WTC11 (cell line): Measurements from ENCODE around the gene PGBD5. TPM values are rescaled to one million over a fixed set of nuclear protein-coding genes. Genes with fewer than 3 reads are reported as not detected.
A peak's percentile ranks its signal among the peaks of the same experiment; 100 is the strongest.

Experiments used
- ATAC-seq: fragments of 200-7000 bp; cut with Tn5 transposase; 2 replicates; pipeline ENCODE4 v1.10.0; 2021; ENCODE audit warnings: mild to moderate bottlenecking, moderate library complexity
- CTCF ChIA-PET: fragments of 300-600 bp; sonication (Branson Sonifier 250); formaldehyde crosslinking; loops from one replicate; lab custom pipeline; 2021; ENCODE audit warnings: antibody characterized with exemption; lab: Charles Lee
- POLR2A ChIA-PET: fragments of 350-600 bp; sonication (Branson Sonifier 250); formaldehyde crosslinking; loops from one replicate; lab custom pipeline; 2021; ENCODE audit warnings: antibody characterized with exemption; lab: Charles Lee
- DNase-seq: peaks from one replicate; pipeline ENCODE4 v3.0.0; 2021; ENCODE audit warnings: low spot score
- H3K27ac Mint-ChIP-seq: 2 replicates; pipeline ENCODE4 v1.8.0; 2021; ENCODE audit warnings: mixed read lengths
- H3K27me3 Mint-ChIP-seq: 2 replicates; pipeline ENCODE4 v1.8.0; 2021; ENCODE audit warnings: low read depth, mild to moderate bottlenecking, moderate library complexity, mixed read lengths
- H3K36me3 Mint-ChIP-seq: 2 replicates; pipeline ENCODE4 v1.8.0; 2021; ENCODE audit warnings: mixed read lengths
- H3K4me1 Mint-ChIP-seq: 2 replicates; pipeline ENCODE4 v1.8.0; 2022; ENCODE audit warnings: mixed read lengths
- H3K4me3 Mint-ChIP-seq: 2 replicates; pipeline ENCODE4 v1.8.0; 2021; ENCODE audit warnings: mild to moderate bottlenecking, moderate library complexity, mixed read lengths
- H3K9me3 Mint-ChIP-seq: 2 replicates; pipeline ENCODE4 v1.8.0; 2021; ENCODE audit warnings: mixed read lengths
- AFF4 ChIP-seq: sonication (generic); formaldehyde crosslinking; IDR thresholded peaks from 2 replicates; pipeline ENCODE4 v1.8.1; 2023; ENCODE audit warnings: mild to moderate bottlenecking, missing genetic modification reagents, borderline replicate concordance
- ARID4B ChIP-seq: sonication (generic); formaldehyde crosslinking; IDR thresholded peaks from 2 replicates; pipeline ENCODE4 v1.8.0; 2023; ENCODE audit warnings: missing genetic modification reagents, mild to moderate bottlenecking, borderline replicate concordance
- CBFB ChIP-seq: sonication (generic); formaldehyde crosslinking; IDR thresholded peaks from 2 replicates; pipeline ENCODE4 v1.8.1; 2022; ENCODE audit warnings: mild to moderate bottlenecking, low read depth, missing genetic modification reagents
- CTCF ChIP-seq: fragments of 200-600 bp; IDR thresholded peaks from 2 replicates; pipeline ENCODE4 v1.8.0; 2022; ENCODE audit warnings: antibody characterized with exemption
- E2F1 ChIP-seq: sonication (generic); formaldehyde crosslinking; IDR thresholded peaks from 2 replicates; pipeline ENCODE4 v1.8.0; 2022; ENCODE audit warnings: mild to moderate bottlenecking, missing genetic modification reagents
- ELF4 ChIP-seq: sonication (generic); formaldehyde crosslinking; IDR thresholded peaks from 2 replicates; pipeline ENCODE4 v1.8.1; 2022; ENCODE audit warnings: low read depth, mild to moderate bottlenecking, moderate library complexity, missing genetic modification reagents
- GRHL2 ChIP-seq: fragments of 250-450 bp; sonication (Bioruptor Pico); IDR thresholded peaks from 2 replicates; pipeline ENCODE4 v1.8.0; 2022; ENCODE audit warnings: mild to moderate bottlenecking, moderate library complexity; ENCODE audit not compliant: insufficient replicate concordance, severe bottlenecking
- GTF2I ChIP-seq: fragments of 250-450 bp; sonication (Bioruptor Pico); conservative IDR thresholded peaks from 2 replicates; pipeline ENCODE4 v1.4.0; 2021; ENCODE audit warnings: mild to moderate bottlenecking
- HMGXB4 ChIP-seq: sonication (generic); formaldehyde crosslinking; IDR thresholded peaks from 2 replicates; pipeline ENCODE4 v1.8.1; 2023; ENCODE audit warnings: mild to moderate bottlenecking, moderate library complexity, missing genetic modification reagents
- JAZF1 ChIP-seq: fragments of 250-450 bp; sonication (Bioruptor Pico); IDR thresholded peaks from 2 replicates; pipeline ENCODE4 v1.9.0; 2021; ENCODE audit warnings: moderate library complexity, mild to moderate bottlenecking, inconsistent platforms
- MAX ChIP-seq: sonication (generic); formaldehyde crosslinking; IDR thresholded peaks from 2 replicates; pipeline ENCODE4 v1.8.0; 2022; ENCODE audit warnings: mild to moderate bottlenecking, missing genetic modification reagents
- MXD4 ChIP-seq: fragments of 250-450 bp; sonication (Bioruptor Pico); IDR thresholded peaks from 2 replicates; pipeline ENCODE4 v1.8.0; 2021; ENCODE audit warnings: mild to moderate bottlenecking, moderate library complexity, borderline replicate concordance
- ZBTB21 ChIP-seq: sonication (generic); formaldehyde crosslinking; IDR thresholded peaks from 2 replicates; pipeline ENCODE4 v1.8.1; 2023; ENCODE audit warnings: mild to moderate bottlenecking, missing genetic modification reagents, borderline replicate concordance
- ZNF263 ChIP-seq: sonication (generic); formaldehyde crosslinking; IDR thresholded peaks from 2 replicates; pipeline ENCODE4 v1.8.1; 2022; ENCODE audit warnings: low read depth, mild to moderate bottlenecking, moderate library complexity, missing genetic modification reagents
- ZNF396 ChIP-seq: fragments of 250-450 bp; sonication (Bioruptor Pico); IDR thresholded peaks from 2 replicates; pipeline ENCODE4 v1.8.0; 2021; ENCODE audit warnings: mild to moderate bottlenecking, moderate library complexity, borderline replicate concordance
- total RNA-seq: library from RNA; stranded (reverse); gene quantifications from 3 replicates; pipeline ENCODE4 v1.2.3, GENCODE V29; 2021

The PGBD5 gene
- total RNA-seq, 1 experiment from 2014 or later = 23.8 TPM

- DNase-seq = peak; percentile 61
- CTCF ChIA-PET = interaction anchor here (0.6 to 2.3 kb wide), 15 partner anchors 9 to 179 kb away, joined by 3 to 10 read pairs (median 3); no protein-coding TSS in a partner anchor
Measured at GRCh38 chr1:230403442-230403841, 22.7 kb downstream of the PGBD5 start.

GRCh38 chr1:230401763-230402294 is 24.3 kb downstream of the PGBD5 start:
- peaks cover 4% of the 10 kb centered on the region; the same call in 1 of the 2 replicates for H3K9me3 Mint-ChIP-seq
- no peaks in the 10 kb centered on the region for H3K27me3 Mint-ChIP-seq
- no peak for ATAC-seq
- peaks cover 40% of the 10 kb centered on the region for H3K4me1 Mint-ChIP-seq
- H3K27ac Mint-ChIP-seq = 0 out of 2 replicates have a peak overlapping the region, but pooled peaks have one; percentile 36
- ChIA-PET CTCF (interaction anchor here (1.2 to 1.7 kb wide), 2 partner anchors 20 to 180 kb away, joined by 3 to 5 read pairs; no protein-coding TSS in a partner anchor), POLR2A (interaction anchor here (0.6 kb wide), 1 partner anchor 37 kb away, joined by 3 read pairs; no protein-coding TSS in a partner anchor)
- peaks cover 3% of the 10 kb centered on the region; the same call in 1 of the 2 replicates for H3K36me3 Mint-ChIP-seq
- no peak for DNase-seq
- H3K4me3 Mint-ChIP-seq = no peak overlapping the region
- TF ChIP-seq GTF2I (no peak), E2F1 (CRISPR knock-in tag) (no peak), ZNF263 (CRISPR knock-in tag) (no peak), ARID4B (CRISPR knock-in tag) (no peak), CBFB (CRISPR knock-in tag) (no peak), ZNF396 (CRISPR knock-in tag) (no peak), ELF4 (CRISPR knock-in tag) (no peak), AFF4 (no peak), HMGXB4 (CRISPR knock-in tag) (no peak), ZBTB21 (CRISPR knock-in tag) (no peak), GRHL2 (no peak), JAZF1 (no peak), MXD4 (CRISPR knock-in tag) (no peak)

More at GRCh38 chr1:230403442-230403841, 22.7 kb downstream of the PGBD5 start:
- POLR2A ChIA-PET = no interaction called here
- no peak overlapping the region for H3K4me3 Mint-ChIP-seq
- H3K9me3 Mint-ChIP-seq = peaks cover 4% of the 10 kb centered on the region; the same call in 1 of the 2 replicates
- TF ChIP-seq JAZF1 (no peak), CTCF (peak; percentile 24; the same call in 1 of the 2 replicates), MAX (CRISPR knock-in tag) (no peak)
- H3K27me3 Mint-ChIP-seq = no peaks in the 10 kb centered on the region
- ATAC-seq = peak; percentile 73
- H3K36me3 Mint-ChIP-seq = peaks cover 5% of the 10 kb centered on the region
- peaks cover 36% of the 10 kb centered on the region for H3K4me1 Mint-ChIP-seq
- H3K27ac Mint-ChIP-seq = no peak overlapping the region
